AG09309 (cell line): Measurements from ENCODE around the gene PDXDC1.
"Not testable (repeated sequence)": the region's sequence is repeated elsewhere in the genome, so short reads cannot be mapped to it uniquely, and the experiment has no call there.

ENCODE experiments used
- DNase-seq: peaks from one replicate; pipeline ENCODE4 v3.0.0-alpha.2; 2010; ENCODE audit warnings: low read depth
- H3K4me3 ChIP-seq: 2 replicates; pipeline ENCODE4 v1.5.1; 2011; ENCODE audit warnings: mild to moderate bottlenecking, low read depth, low read length, moderate library complexity; ENCODE audit not compliant: control insufficient read depth
- CTCF ChIP-seq: IDR thresholded peaks from 2 replicates; pipeline ENCODE4 v1.5.1; 2011; ENCODE audit warnings: mild to moderate bottlenecking, low read depth, low read length, inconsistent platforms; ENCODE audit not compliant: insufficient read depth, control insufficient read depth; ENCODE audit errors: missing control alignments

PDXDC1 gene

GRCh38 chr16:15016354-15016753, 41.5 kb downstream of the PDXDC1 start:
- DNase-seq, H3K4me3 ChIP-seq: not testable (repeated sequence)

- not testable (repeated sequence) for H3K4me3 ChIP-seq
- DNase-seq: peak; percentile 5
Measured at GRCh38 chr16:15016951-15017580, 42.2 kb downstream of the PDXDC1 start.

- not testable (repeated sequence) for H3K4me3 ChIP-seq
- peak; percentile 40 for DNase-seq
Measured at GRCh38 chr16:15021429-15021828, 46.6 kb downstream of the PDXDC1 start.

GRCh38 chr16:15022194-15022593, 47.4 kb downstream of the PDXDC1 start:
- DNase-seq, H3K4me3 ChIP-seq: not testable (repeated sequence)
- TF ChIP-seq CTCF: peak; percentile 35

GRCh38 chr16:15023381-15024077, 48.7 kb downstream of the PDXDC1 start:
- H3K4me3 ChIP-seq, DNase-seq: not testable (repeated sequence)

GRCh38 chr16:15024858-15025199, 50.0 kb downstream of the PDXDC1 start:
- H3K4me3 ChIP-seq, DNase-seq: not testable (repeated sequence)

GRCh38 chr16:15025234-15025951, 50.6 kb downstream of the PDXDC1 start:
- DNase-seq: peak; percentile 4
- not testable (repeated sequence) for H3K4me3 ChIP-seq

- not testable (repeated sequence) for H3K4me3 ChIP-seq, DNase-seq
Measured at GRCh38 chr16:15027051-15027450, 52.2 kb downstream of the PDXDC1 start.

- H3K4me3 ChIP-seq, DNase-seq: not testable (repeated sequence)
Measured at GRCh38 chr16:15027503-15028344, 52.9 kb downstream of the PDXDC1 start.

- not testable (repeated sequence) for H3K4me3 ChIP-seq, DNase-seq
Measured at GRCh38 chr16:15028345-15028715, 53.5 kb downstream of the PDXDC1 start.

- peak; percentile 21 for DNase-seq
- not testable (repeated sequence) for H3K4me3 ChIP-seq
Measured at GRCh38 chr16:15028801-15029698, 54.2 kb downstream of the PDXDC1 start.

GRCh38 chr16:15029749-15030148, 54.9 kb downstream of the PDXDC1 start:
- not testable (repeated sequence) for DNase-seq, H3K4me3 ChIP-seq
